ENCODE data around the gene GALNT17.

- TF ChIP-seq TARDBP (IDR thresholded peaks at IDR 0.05) (no peak), PKNOX1 (IDR thresholded peaks at IDR 0.05) (no peak), BHLHE40 (IDR thresholded peaks at IDR 0.05; ENCODE audit: borderline replicate concordance) (no peak), NFRKB (IDR thresholded peaks at IDR 0.05) (no peak), CTBP1 (IDR thresholded peaks at IDR 0.05; ENCODE audit: borderline replicate concordance) (no peak), FOXA1 (IDR thresholded peaks at IDR 0.05) (no peak), HDGF (IDR thresholded peaks at IDR 0.05; ENCODE audit: borderline replicate concordance) (no peak), ELF4 (IDR thresholded peaks at IDR 0.05) (no peak), SP1 (IDR thresholded peaks at IDR 0.05) (no peak), FOXM1 (IDR thresholded peaks at IDR 0.05; ENCODE audit: borderline replicate concordance) (no peak), ZNF384 (IDR thresholded peaks at IDR 0.05) (no peak), L3MBTL2 (conservative IDR thresholded peaks at IDR 0.05) (no peak)
Measured at GRCh38 chr7:71754828-71755227, 622.9 kb downstream of the GALNT17 start.
